HepG2 (cell line): ENCODE data around the gene CD7. TPM values are rescaled to one million over a fixed set of nuclear protein-coding genes. Genes with fewer than 3 reads are reported as not detected.

ENCODE experiments used
- ATAD3A ChIP-seq: sonication (generic); formaldehyde crosslinking; IDR thresholded peaks from 2 replicates; pipeline ENCODE4 v1.4.0; 2020; ENCODE audit warnings: missing genetic modification reagents
- ATF7-NPFF ChIP-seq: sonication (generic); formaldehyde crosslinking; IDR thresholded peaks from 2 replicates; pipeline ENCODE4 v1.8.1; 2023; ENCODE audit warnings: mild to moderate bottlenecking, low read depth, missing genetic modification reagents, moderate library complexity
- NFKB2 ChIP-seq: sonication (generic); formaldehyde crosslinking; IDR thresholded peaks from 2 replicates; pipeline ENCODE4 v1.4.0; 2020; ENCODE audit warnings: missing genetic modification reagents, borderline replicate concordance
- NKX3-1 ChIP-seq: sonication (generic); formaldehyde crosslinking; IDR thresholded peaks from 2 replicates; pipeline ENCODE4 v1.5.0; 2020; ENCODE audit warnings: missing genetic modification reagents
- SP4 ChIP-seq: sonication (generic); formaldehyde crosslinking; IDR thresholded peaks from 2 replicates; pipeline ENCODE4 v1.8.1; 2023; ENCODE audit warnings: mild to moderate bottlenecking, missing genetic modification reagents
- TCF12 ChIP-seq, 2 experiments: fragments of 450-650 bp in 1 of 2; sonication (generic) in 1 of 2; formaldehyde crosslinking in 1 of 2; IDR thresholded peaks; 2 replicates each; pipeline versions ENCODE4 v1.6.1 to v1.8.0; 2017 to 2022; ENCODE audit warnings: antibody characterized with exemption in 1 of 2, mild to moderate bottlenecking in 1 of 2, missing genetic modification reagents in 1 of 2, moderate library complexity in 1 of 2
- ZHX2 ChIP-seq, 2 experiments: sonication (generic) in 1 of 2; formaldehyde crosslinking in 1 of 2; IDR thresholded peaks; 2 replicates each; pipeline versions ENCODE4 v1.6.1 to v1.9.0; 2014 to 2022; ENCODE audit warnings: antibody characterized with exemption in 1 of 2, borderline replicate concordance in 1 of 2, inconsistent platforms in 1 of 2, low read depth in 1 of 2, missing genetic modification reagents in 1 of 2
- ZNF20 ChIP-seq: sonication (generic); formaldehyde crosslinking; IDR thresholded peaks from 2 replicates; pipeline ENCODE4 v1.4.0; 2020; ENCODE audit warnings: mild to moderate bottlenecking, moderate library complexity, missing genetic modification reagents
- ZNF501 ChIP-seq: sonication (generic); formaldehyde crosslinking; IDR thresholded peaks from 2 replicates; pipeline ENCODE4 v1.5.1; 2020; ENCODE audit warnings: mild to moderate bottlenecking, moderate library complexity, missing genetic modification reagents
- ZNF644 ChIP-seq: IDR thresholded peaks from 2 replicates; pipeline ENCODE4 v1.6.1; 2016; ENCODE audit warnings: low read depth
- polyA plus RNA-seq, 8 experiments: library from polyadenylated mRNA; depleted of rRNA in 3 of 8; stranded (reverse) in 7 of 8; unstranded in 1 of 8; fragments of >200 nt; fragmentation: Illumina TruSeq in 4 of 8; extraction: Trizol in 4 of 8; gene quantifications; 2 replicates each; pipeline versions ENCODE4 v1.2.1 to v1.2.3, GENCODE V29; 2011 to 2016; ENCODE audit warnings: low read depth in 4 of 8, missing spikeins in 1 of 8, mixed read lengths in 1 of 8; ENCODE audit not compliant: insufficient read depth in 1 of 8
- total RNA-seq, 5 experiments: library from RNA; depleted of rRNA; stranded (reverse); fragments of >200 nt; fragmentation: Illumina TruSeq; extraction: Trizol; gene quantifications; 2 replicates each; pipeline ENCODE4 v1.2.3, GENCODE V29; 2016; ENCODE audit warnings: low read depth in 1 of 5
- TF ChIP-seq, protein P1 (sequence below): sonication (generic); formaldehyde crosslinking; IDR thresholded peaks from 2 replicates; pipeline ENCODE4 v1.5.1; 2020; ENCODE audit warnings: mild to moderate bottlenecking, missing genetic modification reagents, borderline replicate concordance
- TF ChIP-seq, protein P2 (sequence below): sonication (generic); formaldehyde crosslinking; IDR thresholded peaks from 2 replicates; pipeline ENCODE4 v1.8.1; 2022; ENCODE audit warnings: low read depth, mild to moderate bottlenecking, missing genetic modification reagents
- TF ChIP-seq, protein P3 (sequence below): sonication (generic); formaldehyde crosslinking; IDR thresholded peaks from 2 replicates; pipeline ENCODE4 v1.4.0; 2020; ENCODE audit warnings: mild to moderate bottlenecking, missing genetic modification reagents

The CD7 gene
- total and polyA plus RNA-seq, 2 of the 13 experiments (the other 11 are each of a cell fraction or from before 2014, with no cell fraction given): 67.6 to 76.4 TPM

GRCh38 chr17:82328141-82328993 lies 11.0 kb upstream of the CD7 start (continued):
- TF ChIP-seq, protein P1, sequence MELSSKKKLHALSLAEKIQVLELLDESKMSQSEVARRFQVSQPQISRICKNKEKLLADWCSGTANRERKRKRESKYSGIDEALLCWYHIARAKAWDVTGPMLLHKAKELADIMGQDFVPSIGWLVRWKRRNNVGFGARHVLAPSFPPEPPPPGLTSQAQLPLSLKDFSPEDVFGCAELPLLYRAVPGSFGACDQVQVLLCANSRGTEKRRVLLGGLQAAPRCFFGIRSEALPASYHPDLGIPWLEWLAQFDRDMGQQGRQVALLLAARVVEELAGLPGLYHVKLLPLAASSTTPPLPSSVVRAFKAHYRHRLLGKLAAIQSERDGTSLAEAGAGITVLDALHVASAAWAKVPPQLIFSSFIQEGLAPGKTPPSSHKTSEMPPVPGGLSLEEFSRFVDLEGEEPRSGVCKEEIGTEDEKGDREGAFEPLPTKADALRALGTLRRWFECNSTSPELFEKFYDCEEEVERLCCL (CRISPR knock-in tag): peak; percentile 53; the same call in 1 of the 2 replicates
- TF ChIP-seq NFKB2 (CRISPR knock-in tag) (peak; percentile 85), NKX3-1 (CRISPR knock-in tag) (peak; percentile 75; the same call in 1 of the 2 replicates), SP4 (CRISPR knock-in tag) (peak; percentile 83; the same call in 1 of the 2 replicates), ATAD3A (no peak), ZNF501 (CRISPR knock-in tag) (peak; percentile 91), ZNF644 (no peak; the same call in 1 of the 2 replicates), ZHX2 (IDR thresholded peaks at IDR 0.05; ENCODE audit: low read depth) (peak; percentile 68), ZHX2 (CRISPR knock-in tag; IDR thresholded peaks at IDR 0.05; ENCODE audit: borderline replicate concordance) (no peak), ZNF20 (CRISPR knock-in tag) (no peak), ATF7-NPFF (CRISPR knock-in tag) (peak; percentile 79; the same call in 1 of the 2 replicates), TCF12 (IDR thresholded peaks at IDR 0.05) (no peak), TCF12 (CRISPR knock-in tag; IDR thresholded peaks at IDR 0.05) (peak; percentile 68; the same call in 1 of the 2 replicates)
- TF ChIP-seq, protein P2, sequence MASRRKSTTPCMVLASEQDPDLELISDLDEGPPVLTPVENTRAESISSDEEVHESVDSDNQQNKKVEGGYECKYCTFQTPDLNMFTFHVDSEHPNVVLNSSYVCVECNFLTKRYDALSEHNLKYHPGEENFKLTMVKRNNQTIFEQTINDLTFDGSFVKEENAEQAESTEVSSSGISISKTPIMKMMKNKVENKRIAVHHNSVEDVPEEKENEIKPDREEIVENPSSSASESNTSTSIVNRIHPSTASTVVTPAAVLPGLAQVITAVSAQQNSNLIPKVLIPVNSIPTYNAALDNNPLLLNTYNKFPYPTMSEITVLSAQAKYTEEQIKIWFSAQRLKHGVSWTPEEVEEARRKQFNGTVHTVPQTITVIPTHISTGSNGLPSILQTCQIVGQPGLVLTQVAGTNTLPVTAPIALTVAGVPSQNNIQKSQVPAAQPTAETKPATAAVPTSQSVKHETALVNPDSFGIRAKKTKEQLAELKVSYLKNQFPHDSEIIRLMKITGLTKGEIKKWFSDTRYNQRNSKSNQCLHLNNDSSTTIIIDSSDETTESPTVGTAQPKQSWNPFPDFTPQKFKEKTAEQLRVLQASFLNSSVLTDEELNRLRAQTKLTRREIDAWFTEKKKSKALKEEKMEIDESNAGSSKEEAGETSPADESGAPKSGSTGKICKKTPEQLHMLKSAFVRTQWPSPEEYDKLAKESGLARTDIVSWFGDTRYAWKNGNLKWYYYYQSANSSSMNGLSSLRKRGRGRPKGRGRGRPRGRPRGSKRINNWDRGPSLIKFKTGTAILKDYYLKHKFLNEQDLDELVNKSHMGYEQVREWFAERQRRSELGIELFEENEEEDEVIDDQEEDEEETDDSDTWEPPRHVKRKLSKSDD (CRISPR knock-in tag): peak; percentile 90
- TF ChIP-seq, protein P3, sequence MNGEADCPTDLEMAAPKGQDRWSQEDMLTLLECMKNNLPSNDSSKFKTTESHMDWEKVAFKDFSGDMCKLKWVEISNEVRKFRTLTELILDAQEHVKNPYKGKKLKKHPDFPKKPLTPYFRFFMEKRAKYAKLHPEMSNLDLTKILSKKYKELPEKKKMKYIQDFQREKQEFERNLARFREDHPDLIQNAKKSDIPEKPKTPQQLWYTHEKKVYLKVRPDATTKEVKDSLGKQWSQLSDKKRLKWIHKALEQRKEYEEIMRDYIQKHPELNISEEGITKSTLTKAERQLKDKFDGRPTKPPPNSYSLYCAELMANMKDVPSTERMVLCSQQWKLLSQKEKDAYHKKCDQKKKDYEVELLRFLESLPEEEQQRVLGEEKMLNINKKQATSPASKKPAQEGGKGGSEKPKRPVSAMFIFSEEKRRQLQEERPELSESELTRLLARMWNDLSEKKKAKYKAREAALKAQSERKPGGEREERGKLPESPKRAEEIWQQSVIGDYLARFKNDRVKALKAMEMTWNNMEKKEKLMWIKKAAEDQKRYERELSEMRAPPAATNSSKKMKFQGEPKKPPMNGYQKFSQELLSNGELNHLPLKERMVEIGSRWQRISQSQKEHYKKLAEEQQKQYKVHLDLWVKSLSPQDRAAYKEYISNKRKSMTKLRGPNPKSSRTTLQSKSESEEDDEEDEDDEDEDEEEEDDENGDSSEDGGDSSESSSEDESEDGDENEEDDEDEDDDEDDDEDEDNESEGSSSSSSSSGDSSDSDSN (CRISPR knock-in tag): peak; percentile 91
